Stimulated activated CD4-positive, alpha-beta T cell treated with anti-CD3 and anti-CD28 coated beads, Interleukin-2, amount 100 ng/mL, for 24 hours (primary cell): ENCODE measurements around the gene GPR68.
"Not testable (repeated sequence)": the region's sequence is repeated elsewhere in the genome, so short reads cannot be mapped to it uniquely, and the experiment has no call there.

Experiments used
- DNase-seq, 2 donors: peaks; one replicate each; pipeline ENCODE4 v3.0.0-alpha.2; 2020

Gene GPR68

DNA sequence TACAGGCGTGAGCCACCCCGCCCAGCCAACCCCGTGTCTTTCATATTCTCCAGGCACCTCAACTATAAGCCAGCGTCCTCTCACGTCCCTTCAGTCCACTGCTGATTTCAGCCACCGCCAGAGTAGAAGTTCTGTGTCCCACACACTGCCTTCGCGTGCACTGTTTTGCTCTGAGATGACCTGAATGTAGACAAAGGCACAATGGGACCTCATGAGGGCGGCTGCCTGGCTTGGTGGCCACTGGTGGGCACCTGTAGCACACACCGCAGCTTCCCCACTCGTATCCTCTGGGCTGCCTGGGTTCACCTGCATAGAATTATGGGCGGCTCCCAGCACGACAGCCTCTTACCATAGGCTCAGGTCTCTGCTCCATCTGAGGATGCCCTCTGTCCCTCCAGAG is 57.2 kb downstream of the GPR68 start:
- DNase-seq = no peak

DNA sequence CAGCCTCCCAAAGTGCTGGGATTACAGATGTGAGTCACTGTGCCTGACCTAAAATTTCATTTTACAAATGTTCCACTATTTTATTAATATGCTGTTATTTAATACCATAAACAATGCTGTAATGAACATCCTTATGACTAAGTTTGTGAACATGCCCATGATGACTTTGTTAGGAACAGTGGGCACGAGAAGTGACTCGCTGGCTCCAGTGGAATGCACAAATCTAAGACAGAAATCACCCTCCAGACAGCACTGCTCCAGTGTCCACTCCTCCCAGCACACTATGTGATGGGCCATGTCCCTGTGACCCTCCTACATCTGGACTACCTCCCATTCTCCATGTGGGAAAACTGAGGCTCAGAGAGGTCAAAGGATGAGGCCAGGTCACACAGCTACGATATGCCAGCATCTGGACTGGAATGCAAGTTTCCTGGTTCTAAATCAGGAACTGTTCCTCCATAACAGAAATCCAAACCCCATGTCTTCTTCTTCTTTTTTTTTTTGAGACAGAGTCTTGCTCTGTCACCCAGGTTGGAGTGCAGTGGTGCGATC is 57.9 kb downstream of the GPR68 start:
- DNase-seq = no peak

DNA sequence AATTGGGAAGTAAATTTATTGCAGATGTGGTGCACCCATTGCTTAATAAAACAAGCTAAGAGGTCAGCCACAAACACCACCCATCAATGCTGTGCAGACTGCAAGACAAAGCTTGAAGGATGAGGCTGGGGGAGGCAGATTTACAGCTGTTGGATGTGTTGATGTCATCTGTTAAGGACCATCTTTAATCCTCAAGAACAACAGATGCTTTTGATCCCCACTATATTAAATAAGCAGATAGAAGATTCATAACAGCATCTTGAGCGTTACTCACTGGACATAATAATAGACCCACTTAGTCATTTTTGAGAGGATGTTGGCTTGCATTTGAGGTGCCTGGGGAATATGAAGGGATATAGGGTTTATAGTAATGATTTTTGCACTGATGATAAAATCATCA is 58.8 kb downstream of the GPR68 start:
- DNase-seq = no peak

- DNase-seq = no peak
Observed at GRCh38 chr14:91184559-91184958, 59.9 kb downstream of the GPR68 start.

- not testable (repeated sequence) for DNase-seq
Observed at GRCh38 chr14:91182753-91183152, 61.8 kb downstream of the GPR68 start.
